Measurements from ENCODE around the gene SLC9A1.

Gene SLC9A1

DNA sequence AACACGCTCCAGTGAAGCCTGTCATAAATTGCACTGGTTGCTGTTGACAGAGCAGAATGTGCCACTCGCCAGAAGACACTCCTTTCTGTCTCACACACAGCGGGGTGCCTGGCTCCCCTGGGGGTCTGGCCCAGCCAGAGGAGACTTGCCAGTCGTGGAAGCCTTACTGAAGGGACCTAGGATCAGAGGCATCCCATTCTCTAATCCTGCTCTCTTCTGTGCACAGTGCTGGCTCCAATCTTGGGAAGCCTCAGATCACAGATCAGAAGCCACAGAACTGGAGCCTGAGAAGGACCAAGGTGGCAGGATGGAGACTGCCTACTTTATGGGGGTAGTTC, 1.4 kb downstream of the SLC9A1 start:
- Histone ChIP-seq H3K27ac (ENCODE audit: extremely low read depth, low read depth, low read length) (no peak overlapping the region), H3K9me3 (ENCODE audit: control insufficient read depth, insufficient read depth, low read depth, low read length) (no peaks in the 10 kb centered on the region), H3K4me1 (ENCODE audit: control insufficient read depth, insufficient read depth, low read length) (peaks cover 4% of the 10 kb centered on the region; the same call in 1 of the 2 replicates), H3K36me3 (ENCODE audit: control insufficient read depth in 2 of 2, insufficient read depth in 1 of 2, low read length in 2 of 2) (peaks cover 0 to 24% of the 10 kb centered on the region in 2 experiments; a peak in 1 of 3 replicates), H3K4me3 (ENCODE audit: low read depth, low read length) (peak overlapping the region; percentile 15)
- ChIA-PET POLR2A (interaction anchor here (1.3 to 3.4 kb wide), 5 partner anchors 9 to 84 kb away, joined by 3 to 71 read pairs (median 17); no protein-coding TSS in a partner anchor), CTCF (interaction anchor here (0.6 kb wide), 1 partner anchor 30 kb away, joined by 4 read pairs; no protein-coding TSS in a partner anchor)
- TF ChIP-seq SALL2 (tag by site-specific recombination; IDR thresholded peaks at IDR 0.05; ENCODE audit: borderline replicate concordance) (no peak), SP7 (tag by site-specific recombination; IDR thresholded peaks at IDR 0.05) (0 out of 2 replicates have a peak, but pooled peaks have one; percentile 46), PRDM10 (tag by site-specific recombination; IDR thresholded peaks at IDR 0.05) (peak; percentile 26; the same call in 1 of the 2 replicates), ZNF280D (tag by site-specific recombination; IDR thresholded peaks at IDR 0.05) (no peak), ZNF23 (tag by site-specific recombination; IDR thresholded peaks at IDR 0.05; ENCODE audit: borderline replicate concordance) (no peak), ZNF266 (tag by site-specific recombination; IDR thresholded peaks at IDR 0.05; ENCODE audit: low read depth) (no peak), ZNF518A (tag by site-specific recombination; conservative IDR thresholded peaks at IDR 0.05; ENCODE audit: low read depth) (no peak), ZNF707 (tag by site-specific recombination; IDR thresholded peaks at IDR 0.05) (no peak), ZNF169 (tag by site-specific recombination; IDR thresholded peaks at IDR 0.05) (no peak), INSM2 (tag by site-specific recombination; IDR thresholded peaks at IDR 0.05) (no peak), YY2 (tag by site-specific recombination; IDR thresholded peaks at IDR 0.05) (no peak), ZNF654 (tag by site-specific recombination; IDR thresholded peaks at IDR 0.05; ENCODE audit: low read depth) (no peak), ZNF311 (tag by site-specific recombination; IDR thresholded peaks at IDR 0.05; ENCODE audit: borderline replicate concordance) (no peak), ZNF549 (tag by site-specific recombination; IDR thresholded peaks at IDR 0.05) (no peak)
- TF ChIP-seq, protein P1, sequence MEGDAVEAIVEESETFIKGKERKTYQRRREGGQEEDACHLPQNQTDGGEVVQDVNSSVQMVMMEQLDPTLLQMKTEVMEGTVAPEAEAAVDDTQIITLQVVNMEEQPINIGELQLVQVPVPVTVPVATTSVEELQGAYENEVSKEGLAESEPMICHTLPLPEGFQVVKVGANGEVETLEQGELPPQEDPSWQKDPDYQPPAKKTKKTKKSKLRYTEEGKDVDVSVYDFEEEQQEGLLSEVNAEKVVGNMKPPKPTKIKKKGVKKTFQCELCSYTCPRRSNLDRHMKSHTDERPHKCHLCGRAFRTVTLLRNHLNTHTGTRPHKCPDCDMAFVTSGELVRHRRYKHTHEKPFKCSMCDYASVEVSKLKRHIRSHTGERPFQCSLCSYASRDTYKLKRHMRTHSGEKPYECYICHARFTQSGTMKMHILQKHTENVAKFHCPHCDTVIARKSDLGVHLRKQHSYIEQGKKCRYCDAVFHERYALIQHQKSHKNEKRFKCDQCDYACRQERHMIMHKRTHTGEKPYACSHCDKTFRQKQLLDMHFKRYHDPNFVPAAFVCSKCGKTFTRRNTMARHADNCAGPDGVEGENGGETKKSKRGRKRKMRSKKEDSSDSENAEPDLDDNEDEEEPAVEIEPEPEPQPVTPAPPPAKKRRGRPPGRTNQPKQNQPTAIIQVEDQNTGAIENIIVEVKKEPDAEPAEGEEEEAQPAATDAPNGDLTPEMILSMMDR (tag by site-specific recombination; IDR thresholded peaks at IDR 0.05): no peak
- TF ChIP-seq, protein P2, sequence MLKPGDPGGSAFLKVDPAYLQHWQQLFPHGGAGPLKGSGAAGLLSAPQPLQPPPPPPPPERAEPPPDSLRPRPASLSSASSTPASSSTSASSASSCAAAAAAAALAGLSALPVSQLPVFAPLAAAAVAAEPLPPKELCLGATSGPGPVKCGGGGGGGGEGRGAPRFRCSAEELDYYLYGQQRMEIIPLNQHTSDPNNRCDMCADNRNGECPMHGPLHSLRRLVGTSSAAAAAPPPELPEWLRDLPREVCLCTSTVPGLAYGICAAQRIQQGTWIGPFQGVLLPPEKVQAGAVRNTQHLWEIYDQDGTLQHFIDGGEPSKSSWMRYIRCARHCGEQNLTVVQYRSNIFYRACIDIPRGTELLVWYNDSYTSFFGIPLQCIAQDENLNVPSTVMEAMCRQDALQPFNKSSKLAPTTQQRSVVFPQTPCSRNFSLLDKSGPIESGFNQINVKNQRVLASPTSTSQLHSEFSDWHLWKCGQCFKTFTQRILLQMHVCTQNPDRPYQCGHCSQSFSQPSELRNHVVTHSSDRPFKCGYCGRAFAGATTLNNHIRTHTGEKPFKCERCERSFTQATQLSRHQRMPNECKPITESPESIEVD (tag by site-specific recombination; IDR thresholded peaks at IDR 0.05): no peak
- TF ChIP-seq, protein P3, sequence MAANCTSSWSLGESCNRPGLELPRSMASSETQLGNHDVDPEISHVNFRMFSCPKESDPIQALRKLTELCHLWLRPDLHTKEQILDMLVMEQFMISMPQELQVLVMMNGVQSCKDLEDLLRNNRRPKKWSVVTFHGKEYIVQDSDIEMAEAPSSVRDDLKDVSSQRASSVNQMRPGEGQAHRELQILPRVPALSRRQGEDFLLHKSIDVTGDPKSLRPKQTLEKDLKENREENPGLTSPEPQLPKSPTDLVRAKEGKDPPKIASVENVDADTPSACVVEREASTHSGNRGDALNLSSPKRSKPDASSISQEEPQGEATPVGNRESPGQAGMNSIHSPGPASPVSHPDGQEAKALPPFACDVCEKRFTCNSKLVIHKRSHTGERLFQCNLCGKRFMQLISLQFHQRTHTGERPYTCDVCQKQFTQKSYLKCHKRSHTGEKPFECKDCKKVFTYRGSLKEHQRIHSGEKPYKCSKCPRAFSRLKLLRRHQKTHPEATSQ (tag by site-specific recombination; IDR thresholded peaks at IDR 0.05): no peak

Data from HEK293 (cell line).